OCI-LY7 (cell line): Measurements from ENCODE around the gene SCN8A. TPM values are rescaled to one million over a fixed set of nuclear protein-coding genes. Genes with fewer than 3 reads are reported as not detected.

Experiments
- BruUV-seq: library from RNA; stranded (reverse); fragments of 400-500 nt; replicated peaks from 2 replicates; lab custom pipeline; 2021; lab: Mats Ljungman, UMichigan
- CTCF ChIA-PET: fragments of 300-600 bp; sonication (Branson Sonifier 250); formaldehyde crosslinking; loops from one replicate; lab custom pipeline; 2022; ENCODE audit warnings: antibody characterized with exemption; ENCODE audit not compliant: unreplicated experiment; lab: Charles Lee
- POLR2A ChIA-PET: fragments of 300-600 bp; sonication (Branson Sonifier 250); formaldehyde crosslinking; loops from one replicate; lab custom pipeline; 2022; ENCODE audit warnings: antibody characterized with exemption; lab: Charles Lee
- DNase-seq: peaks from one replicate; pipeline ENCODE4 v3.0.0-alpha.2; 2015; ENCODE audit warnings: low spot score
- H2AFZ ChIP-seq: fragments of 200-600 bp; sonication (generic), shearing (Covaris generic); 2 replicates; pipeline ENCODE4 v1.6.1; 2014; ENCODE audit warnings: mild to moderate bottlenecking, antibody characterized with exemption, low read length, moderate library complexity
- H3K27ac ChIP-seq: fragments of 200-600 bp; sonication (generic); 2 replicates; pipeline ENCODE4 v1.5.1; 2014; ENCODE audit warnings: mixed run types, low read depth, mild to moderate bottlenecking, moderate library complexity, low read length, inconsistent platforms; ENCODE audit not compliant: poor library complexity, severe bottlenecking
- H3K36me3 ChIP-seq: fragments of 200-600 bp; sonication (generic); 2 replicates; pipeline ENCODE4 v1.6.1; 2014; ENCODE audit warnings: mild to moderate bottlenecking, antibody characterized with exemption, low read length, moderate library complexity, mixed read lengths; ENCODE audit not compliant: insufficient read depth
- H3K4me1 ChIP-seq: fragments of 200-600 bp; sonication (generic); 2 replicates; pipeline ENCODE4 v1.5.1; 2014; ENCODE audit warnings: mild to moderate bottlenecking, low read length; ENCODE audit not compliant: insufficient read depth, poor library complexity, severe bottlenecking
- H3K4me2 ChIP-seq: fragments of 200-600 bp; sonication (generic); 2 replicates; pipeline ENCODE4 v1.6.1; 2014; ENCODE audit warnings: mild to moderate bottlenecking, low read length
- H3K4me3 ChIP-seq: fragments of 200-600 bp; sonication (generic); 2 replicates; pipeline ENCODE4 v1.5.1; 2014; ENCODE audit warnings: mild to moderate bottlenecking, low read depth, low read length; ENCODE audit not compliant: poor library complexity, severe bottlenecking
- H3K79me2 ChIP-seq: fragments of 200-600 bp; sonication (generic); 2 replicates; pipeline ENCODE4 v1.6.1; 2016; ENCODE audit warnings: low read depth, mild to moderate bottlenecking, low read length, moderate library complexity, mixed read lengths; ENCODE audit not compliant: insufficient read depth
- H3K9me2 ChIP-seq: fragments of 200-600 bp; sonication (generic); 2 replicates; pipeline ENCODE4 v1.6.1; 2016; ENCODE audit warnings: mild to moderate bottlenecking, low read length, mixed read lengths; ENCODE audit not compliant: insufficient read depth
- H3K9me3 ChIP-seq: fragments of 200-600 bp; sonication (generic); 2 replicates; pipeline ENCODE4 v1.6.1; 2014; ENCODE audit warnings: mild to moderate bottlenecking, mixed run types, low read length, mixed read lengths
- H4K20me1 ChIP-seq: fragments of 200-600 bp; sonication (generic); 2 replicates; pipeline ENCODE4 v1.6.1; 2014; ENCODE audit warnings: mild to moderate bottlenecking, antibody characterized with exemption, low read length, moderate library complexity, mixed read lengths; ENCODE audit not compliant: insufficient read depth
- EZH2phosphoT487 ChIP-seq: fragments of 200-600 bp; sonication (generic); IDR thresholded peaks from 2 replicates; pipeline ENCODE4 v1.6.1; 2018; ENCODE audit warnings: low read depth, borderline replicate concordance, mild to moderate bottlenecking, mixed run types, antibody characterized with exemption, low read length, moderate library complexity, mixed read lengths
- intact Hi-C: fragments of 100-400 bp; cut with micrococcal nuclease; formaldehyde crosslinking; loops from one replicate; pipeline ENCODE4 v1.10.0; 2022; ENCODE audit not compliant: unreplicated experiment
- total RNA-seq, 2 experiments: library from RNA; depleted of rRNA in 1 of 2; stranded (reverse); fragments of >200 nt in 1 of 2; shearing (Covaris generic) in 1 of 2; gene quantifications; 2 replicates each; pipeline ENCODE4 v1.2.3, GENCODE V29; 2014 to 2022
- TF ChIP-seq, protein P1 (sequence below): fragments of 200-600 bp; sonication (generic); conservative IDR thresholded peaks from 2 replicates; pipeline ENCODE4 v1.5.1; 2014; ENCODE audit warnings: mild to moderate bottlenecking, antibody characterized with exemption, low read length, moderate library complexity, mixed read lengths

Gene SCN8A
- total RNA-seq, 2 experiments from 2014 or later = 0.88 to 2.6 TPM

DNA sequence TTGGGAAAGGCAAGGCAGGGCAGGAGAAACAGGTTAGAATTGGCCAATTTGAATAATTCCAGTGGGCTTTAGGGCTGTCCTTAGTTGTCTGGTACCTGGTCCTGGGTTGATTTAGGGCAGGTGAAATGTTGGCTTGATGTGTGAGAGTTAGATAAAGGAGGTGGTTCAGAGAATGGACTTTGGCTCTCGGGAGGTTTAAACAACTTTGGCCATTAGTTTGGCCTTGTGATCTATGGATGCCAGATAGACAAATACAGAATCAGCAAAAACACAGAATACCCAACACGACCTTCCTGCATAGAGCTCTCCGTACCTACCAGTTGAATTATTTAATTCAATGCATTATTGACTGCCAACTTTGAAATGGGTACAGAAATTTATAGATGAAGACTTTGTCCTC lies 35.1 kb downstream of the SCN8A start:
- H3K9me3 ChIP-seq = no peaks in the 10 kb centered on the region
- H2AFZ ChIP-seq = no peak overlapping the region
- CTCF ChIA-PET = no interaction called here
- intact Hi-C loops = no loop called here
- no peaks in the 10 kb centered on the region for H4K20me1 ChIP-seq
- no peak overlapping the region for H3K27ac ChIP-seq
- H3K4me2 ChIP-seq = no peak overlapping the region
- H3K9me2 ChIP-seq = no peaks in the 10 kb centered on the region
- H3K36me3 ChIP-seq = no peaks in the 10 kb centered on the region
- no peak overlapping the region for H3K4me3 ChIP-seq
- no peaks in the 10 kb centered on the region for H3K79me2 ChIP-seq
- TF ChIP-seq, protein P1, sequence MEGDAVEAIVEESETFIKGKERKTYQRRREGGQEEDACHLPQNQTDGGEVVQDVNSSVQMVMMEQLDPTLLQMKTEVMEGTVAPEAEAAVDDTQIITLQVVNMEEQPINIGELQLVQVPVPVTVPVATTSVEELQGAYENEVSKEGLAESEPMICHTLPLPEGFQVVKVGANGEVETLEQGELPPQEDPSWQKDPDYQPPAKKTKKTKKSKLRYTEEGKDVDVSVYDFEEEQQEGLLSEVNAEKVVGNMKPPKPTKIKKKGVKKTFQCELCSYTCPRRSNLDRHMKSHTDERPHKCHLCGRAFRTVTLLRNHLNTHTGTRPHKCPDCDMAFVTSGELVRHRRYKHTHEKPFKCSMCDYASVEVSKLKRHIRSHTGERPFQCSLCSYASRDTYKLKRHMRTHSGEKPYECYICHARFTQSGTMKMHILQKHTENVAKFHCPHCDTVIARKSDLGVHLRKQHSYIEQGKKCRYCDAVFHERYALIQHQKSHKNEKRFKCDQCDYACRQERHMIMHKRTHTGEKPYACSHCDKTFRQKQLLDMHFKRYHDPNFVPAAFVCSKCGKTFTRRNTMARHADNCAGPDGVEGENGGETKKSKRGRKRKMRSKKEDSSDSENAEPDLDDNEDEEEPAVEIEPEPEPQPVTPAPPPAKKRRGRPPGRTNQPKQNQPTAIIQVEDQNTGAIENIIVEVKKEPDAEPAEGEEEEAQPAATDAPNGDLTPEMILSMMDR = no peak
- TF ChIP-seq EZH2phosphoT487 = no peak
- POLR2A ChIA-PET = no interaction called here
- H3K4me1 ChIP-seq = no peaks in the 10 kb centered on the region
- no peak for DNase-seq
- no TSS peak for BruUV-seq

DNA sequence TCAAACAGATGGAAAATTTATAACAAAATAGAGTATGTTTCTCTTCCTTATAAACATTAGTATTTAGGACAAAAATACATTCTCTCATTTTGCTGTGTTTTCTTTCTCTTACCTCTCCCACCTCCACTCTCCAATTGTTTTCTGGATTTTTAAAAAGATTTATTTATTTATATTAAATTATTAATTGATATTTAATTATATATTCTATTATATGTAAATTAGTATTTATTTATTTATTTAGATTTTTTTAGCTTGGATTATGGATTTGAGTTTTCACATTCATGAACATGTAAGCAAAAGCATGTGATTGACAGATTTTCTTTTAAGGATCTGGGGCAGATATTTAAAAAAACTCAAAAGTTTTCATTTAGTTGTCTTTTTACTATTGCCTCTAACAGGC lies 35.6 kb downstream of the SCN8A start:
- Histone ChIP-seq H3K9me2 (no peaks in the 10 kb centered on the region), H3K4me1 (no peaks in the 10 kb centered on the region), H3K9me3 (no peaks in the 10 kb centered on the region), H4K20me1 (no peaks in the 10 kb centered on the region), H3K79me2 (no peaks in the 10 kb centered on the region), H3K27ac (no peak overlapping the region), H3K36me3 (no peaks in the 10 kb centered on the region), H2AFZ (no peak overlapping the region), H3K4me3 (no peak overlapping the region), H3K4me2 (no peak overlapping the region)
- DNase-seq = no peak
- intact Hi-C loops = no loop called here
- CTCF ChIA-PET = no interaction called here
- no peak for TF ChIP-seq EZH2phosphoT487
- TF ChIP-seq, protein P1 = no peak
- no TSS peak for BruUV-seq
- POLR2A ChIA-PET = no interaction called here

DNA sequence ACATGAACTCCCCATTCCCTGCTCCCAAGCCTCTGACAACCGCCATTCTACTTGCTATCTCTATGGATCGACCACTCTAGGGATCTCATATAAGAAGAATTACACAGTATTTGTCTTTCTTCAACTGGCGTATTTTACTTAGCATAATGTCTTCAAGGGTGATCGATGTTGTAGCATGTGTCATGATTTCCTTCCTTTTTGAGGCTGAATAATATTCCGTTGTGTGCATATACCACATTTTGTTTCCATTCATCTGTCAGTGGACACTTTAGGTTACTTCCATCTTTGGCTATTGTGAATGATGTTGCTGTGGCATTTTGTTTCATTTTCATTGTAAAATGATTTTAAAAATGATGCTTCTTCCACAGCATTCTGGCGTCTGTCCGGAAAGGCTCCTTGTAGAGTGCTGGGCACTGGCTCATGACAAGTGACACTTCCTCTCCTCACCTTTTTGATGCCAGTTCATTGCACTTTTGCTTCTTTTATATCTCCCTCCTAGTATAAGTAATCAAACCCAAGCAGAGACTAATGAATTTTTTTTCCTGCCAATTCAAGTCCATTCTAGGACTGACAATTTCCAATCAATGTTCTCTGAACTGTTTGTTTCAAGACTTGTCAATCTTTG lies 39.3 kb downstream of the SCN8A start:
- Histone ChIP-seq H2AFZ (no peak overlapping the region), H3K27ac (no peak overlapping the region), H3K9me3 (no peaks in the 10 kb centered on the region), H4K20me1 (no peaks in the 10 kb centered on the region), H3K4me3 (no peak overlapping the region), H3K36me3 (no peaks in the 10 kb centered on the region), H3K79me2 (no peaks in the 10 kb centered on the region), H3K4me1 (no peaks in the 10 kb centered on the region), H3K9me2 (no peaks in the 10 kb centered on the region), H3K4me2 (no peak overlapping the region)
- no peak for DNase-seq
- BruUV-seq = no TSS peak
- TF ChIP-seq EZH2phosphoT487 = no peak
- TF ChIP-seq, protein P1 = no peak
- ChIA-PET CTCF (no interaction called here), POLR2A (no interaction called here)
- intact Hi-C loops = no loop called here
